ENCODE measurements around the gene PILRA.
"Not testable (repeated sequence)": the region's sequence is repeated elsewhere in the genome, so short reads cannot be mapped to it uniquely, and the experiment has no call there.

The PILRA gene

DNA sequence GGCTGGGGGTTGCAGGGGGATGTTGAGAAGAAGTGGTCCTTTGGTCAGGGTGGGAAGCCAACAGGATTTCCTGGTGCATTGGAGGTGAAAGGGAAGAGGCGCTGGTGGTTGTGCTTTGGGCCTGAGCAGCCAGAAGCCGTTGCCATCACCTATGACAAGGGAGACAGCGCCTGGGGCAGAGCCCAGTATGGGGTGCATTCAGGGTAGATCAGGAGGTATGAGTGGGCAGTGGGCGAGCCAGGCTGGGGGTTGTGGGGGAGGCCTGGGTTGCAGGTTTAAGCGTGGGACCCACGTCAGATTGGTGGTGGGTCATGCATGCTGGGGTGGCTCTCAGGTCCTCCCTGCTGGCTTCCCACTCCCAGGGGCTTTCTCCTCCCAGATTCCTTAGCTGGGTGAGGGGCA lies 21.6 kb upstream of the PILRA start:
- no peaks in the 10 kb centered on the region for H3K9me3 ChIP-seq (ENCODE audit: control extremely low read depth in 1 of 5, control insufficient read depth in 4 of 5, insufficient read depth in 2 of 5, low read depth in 1 of 5, low read length in 4 of 5)
- 91% methylated on average over 6 of the region's 6 CpGs for WGBS (ENCODE audit: insufficient coverage)
- POLR2A ChIA-PET: no interaction called here
- H3K4me1 ChIP-seq (ENCODE audit: control extremely low read depth in 1 of 4, control insufficient read depth in 4 of 4, insufficient read depth in 4 of 4, low read length in 3 of 4): peaks cover 0 to 5% (median 0%) of the 10 kb centered on the region in 4 experiments
- CTCF ChIA-PET: no interaction called here
- peak overlapping the region in 1 of 2 experiments; percentile 29 for H3K27ac ChIP-seq (ENCODE audit: insufficient read depth in 1 of 2, low read depth in 1 of 2, low read length in 2 of 2, poor library complexity in 1 of 2, severe bottlenecking in 2 of 2)
- no peak for DNase-seq
- no peak overlapping the region for H3K4me3 ChIP-seq (ENCODE audit: control insufficient read depth in 1 of 7, extremely low read depth in 1 of 7, insufficient read depth in 4 of 7, low read depth in 2 of 7, low read length in 6 of 7)
- H3K36me3 ChIP-seq (ENCODE audit: control insufficient read depth in 4 of 4, insufficient read depth in 4 of 4, low read length in 3 of 4): peaks cover 17 to 86% (median 68%) of the 10 kb centered on the region in 4 experiments
- no peaks in the 10 kb centered on the region for H3K27me3 ChIP-seq (replicated peaks in 2 of 5; ENCODE audit: control insufficient read depth in 4 of 5, insufficient read depth in 5 of 5, low read length in 4 of 5)

DNA sequence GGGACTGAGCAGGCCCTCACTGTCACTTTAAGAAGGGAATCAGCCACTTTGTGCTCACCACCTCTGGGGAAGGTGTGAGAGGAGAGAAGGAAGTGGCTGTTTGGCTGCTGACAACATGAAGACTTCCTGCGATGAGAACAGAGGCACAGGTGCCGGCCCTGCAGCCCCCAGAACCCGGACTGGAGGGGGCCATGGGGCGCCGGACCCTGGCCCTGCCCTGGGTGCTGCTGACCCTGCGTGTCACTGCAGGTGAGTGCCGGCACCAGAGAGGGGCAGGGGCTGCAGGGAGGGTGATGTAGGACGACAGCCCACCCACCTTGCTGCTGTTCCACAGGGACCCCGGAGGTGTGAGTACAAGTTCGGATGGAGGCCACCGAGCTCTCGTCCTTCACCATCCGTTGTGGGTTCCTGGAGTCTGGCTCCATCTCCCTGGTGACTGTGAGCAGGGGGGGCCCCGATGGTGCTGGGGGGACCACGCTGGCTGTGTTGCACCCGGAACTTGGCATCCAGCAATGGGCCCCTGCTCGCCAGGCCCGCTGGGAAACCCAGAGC lies 21.0 kb upstream of the PILRA start:
- WGBS (ENCODE audit: insufficient coverage): 100% methylated on average over 7 of the region's 18 CpGs
- H3K4me3 ChIP-seq (ENCODE audit: control insufficient read depth in 1 of 7, extremely low read depth in 1 of 7, insufficient read depth in 4 of 7, low read depth in 2 of 7, low read length in 6 of 7); H3K9me3 ChIP-seq (ENCODE audit: control extremely low read depth in 1 of 5, control insufficient read depth in 4 of 5, insufficient read depth in 2 of 5, low read depth in 1 of 5, low read length in 4 of 5); DNase-seq; H3K4me1 ChIP-seq (ENCODE audit: control extremely low read depth in 1 of 4, control insufficient read depth in 4 of 4, insufficient read depth in 4 of 4, low read length in 3 of 4); CTCF ChIA-PET; POLR2A ChIA-PET; H3K27me3 ChIP-seq (replicated peaks in 2 of 5; ENCODE audit: control insufficient read depth in 4 of 5, insufficient read depth in 5 of 5, low read length in 4 of 5); H3K27ac ChIP-seq (ENCODE audit: insufficient read depth in 1 of 2, low read depth in 1 of 2, low read length in 2 of 2, poor library complexity in 1 of 2, severe bottlenecking in 2 of 2): not testable (repeated sequence)
- peaks cover 20 to 85% (median 67%) of the 10 kb centered on the region in 4 experiments for H3K36me3 ChIP-seq (ENCODE audit: control insufficient read depth in 4 of 4, insufficient read depth in 4 of 4, low read length in 3 of 4)

DNA sequence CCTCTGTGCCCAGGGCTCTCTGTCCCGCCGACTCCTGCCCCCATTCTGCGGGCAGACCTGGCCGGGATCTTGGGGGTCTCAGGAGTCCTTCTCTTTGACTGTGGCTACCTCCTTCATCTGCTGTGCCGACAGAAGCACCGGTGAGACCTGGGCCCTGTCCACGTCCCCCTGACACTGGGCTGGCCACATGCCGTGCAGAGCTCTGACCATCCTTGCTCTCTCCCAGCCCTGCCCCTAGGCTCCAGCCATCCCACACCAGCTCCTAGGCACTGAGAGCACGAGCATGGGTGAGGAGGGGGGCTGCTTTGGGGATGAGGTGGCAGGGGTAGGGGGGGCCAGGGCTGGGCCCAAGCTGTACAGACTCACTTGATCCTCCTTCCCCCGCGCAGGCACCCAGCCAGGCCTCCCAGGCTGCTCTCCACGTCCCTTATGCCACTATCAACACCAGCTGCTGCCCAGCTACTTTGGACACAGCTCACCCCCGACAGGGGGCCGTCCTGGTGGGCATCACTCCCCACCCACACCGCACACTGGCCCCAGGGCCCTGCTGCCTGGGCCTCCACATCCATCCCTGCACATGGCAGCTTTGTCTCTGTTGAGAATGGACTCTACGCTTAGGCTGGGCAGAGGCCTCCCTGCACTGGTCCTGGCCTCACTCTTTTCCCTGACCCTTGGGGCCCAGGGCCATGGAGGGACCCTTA lies 20.2 kb upstream of the PILRA start:
- Histone ChIP-seq H3K36me3 (ENCODE audit: control insufficient read depth in 4 of 4, insufficient read depth in 4 of 4, low read length in 3 of 4) (peaks cover 12 to 85% (median 65%) of the 10 kb centered on the region in 4 experiments), H3K9me3 (ENCODE audit: control extremely low read depth in 1 of 5, control insufficient read depth in 4 of 5, insufficient read depth in 2 of 5, low read depth in 1 of 5, low read length in 4 of 5) (no peaks in the 10 kb centered on the region), H3K4me3 (ENCODE audit: control insufficient read depth in 1 of 7, extremely low read depth in 1 of 7, insufficient read depth in 4 of 7, low read depth in 2 of 7, low read length in 6 of 7) (no peak overlapping the region), H3K27ac (ENCODE audit: insufficient read depth in 1 of 2, low read depth in 1 of 2, low read length in 2 of 2, poor library complexity in 1 of 2, severe bottlenecking in 2 of 2) (peak overlapping the region in 1 of 2 experiments; percentile 1), H3K4me1 (ENCODE audit: control extremely low read depth in 1 of 4, control insufficient read depth in 4 of 4, insufficient read depth in 4 of 4, low read length in 3 of 4) (peaks cover 0 to 5% (median 0%) of the 10 kb centered on the region in 4 experiments), H3K27me3 (replicated peaks in 2 of 5; ENCODE audit: control insufficient read depth in 4 of 5, insufficient read depth in 5 of 5, low read length in 4 of 5) (no peaks in the 10 kb centered on the region)
- CTCF ChIA-PET: no interaction called here
- WGBS (ENCODE audit: insufficient coverage): 99% methylated on average over 8 of the region's 16 CpGs
- POLR2A ChIA-PET: no interaction called here
- DNase-seq: no peak

DNA sequence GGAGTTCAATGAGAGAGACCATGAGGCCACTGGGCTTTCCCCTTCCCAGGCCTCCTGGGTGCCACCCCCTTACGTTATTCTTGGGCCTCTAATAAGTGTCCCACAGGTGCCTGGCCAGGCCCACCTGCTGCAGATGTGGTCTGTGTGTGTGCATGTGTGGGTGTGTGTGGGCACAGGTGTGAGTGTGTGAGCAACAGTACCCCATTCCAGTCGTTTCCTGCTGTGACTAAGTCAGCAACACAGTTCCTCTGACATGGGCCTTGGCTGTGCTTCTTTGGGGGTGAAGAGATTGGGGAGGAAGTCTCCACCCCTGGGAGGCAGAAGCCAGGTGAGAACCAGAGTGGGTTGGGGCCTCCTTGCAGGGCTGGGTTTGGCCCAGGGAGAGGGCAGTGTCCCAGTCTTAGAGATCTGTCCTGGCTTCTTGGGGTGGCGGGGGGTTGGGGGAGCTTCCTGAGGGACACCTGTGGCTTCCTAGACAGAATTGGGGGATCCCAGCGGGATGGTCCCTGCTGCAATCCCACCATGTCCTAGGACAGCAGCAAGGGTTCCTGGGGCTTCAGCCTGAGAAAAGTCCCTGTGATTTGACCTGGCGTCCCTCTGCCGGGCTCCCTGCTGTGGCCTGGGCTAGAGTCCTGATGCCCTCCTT lies 19.5 kb upstream of the PILRA start:
- WGBS (ENCODE audit: insufficient coverage): 95% methylated on average over 6 of the region's 6 CpGs
- ChIA-PET POLR2A (interaction anchor here (0.6 kb wide), 1 partner anchor 9 kb away, joined by 6 read pairs; no protein-coding TSS in a partner anchor), CTCF (interaction anchor here (0.9 kb wide), 1 partner anchor 9 kb away, joined by 3 read pairs; no protein-coding TSS in a partner anchor)
- DNase-seq: no peak
- peak overlapping the region in 1 of 2 experiments; percentile 30 for H3K27ac ChIP-seq (ENCODE audit: insufficient read depth in 1 of 2, low read depth in 1 of 2, low read length in 2 of 2, poor library complexity in 1 of 2, severe bottlenecking in 2 of 2)
- peaks cover 0 to 5% (median 0%) of the 10 kb centered on the region in 4 experiments for H3K4me1 ChIP-seq (ENCODE audit: control extremely low read depth in 1 of 4, control insufficient read depth in 4 of 4, insufficient read depth in 4 of 4, low read length in 3 of 4)
- H3K36me3 ChIP-seq (ENCODE audit: control insufficient read depth in 4 of 4, insufficient read depth in 4 of 4, low read length in 3 of 4): peaks cover 12 to 88% (median 68%) of the 10 kb centered on the region in 4 experiments
- H3K9me3 ChIP-seq (ENCODE audit: control extremely low read depth in 1 of 5, control insufficient read depth in 4 of 5, insufficient read depth in 2 of 5, low read depth in 1 of 5, low read length in 4 of 5): no peaks in the 10 kb centered on the region
- H3K4me3 ChIP-seq (ENCODE audit: control insufficient read depth in 1 of 7, extremely low read depth in 1 of 7, insufficient read depth in 4 of 7, low read depth in 2 of 7, low read length in 6 of 7): no peak overlapping the region
- H3K27me3 ChIP-seq (replicated peaks in 2 of 5; ENCODE audit: control insufficient read depth in 4 of 5, insufficient read depth in 5 of 5, low read length in 4 of 5): no peaks in the 10 kb centered on the region

DNA sequence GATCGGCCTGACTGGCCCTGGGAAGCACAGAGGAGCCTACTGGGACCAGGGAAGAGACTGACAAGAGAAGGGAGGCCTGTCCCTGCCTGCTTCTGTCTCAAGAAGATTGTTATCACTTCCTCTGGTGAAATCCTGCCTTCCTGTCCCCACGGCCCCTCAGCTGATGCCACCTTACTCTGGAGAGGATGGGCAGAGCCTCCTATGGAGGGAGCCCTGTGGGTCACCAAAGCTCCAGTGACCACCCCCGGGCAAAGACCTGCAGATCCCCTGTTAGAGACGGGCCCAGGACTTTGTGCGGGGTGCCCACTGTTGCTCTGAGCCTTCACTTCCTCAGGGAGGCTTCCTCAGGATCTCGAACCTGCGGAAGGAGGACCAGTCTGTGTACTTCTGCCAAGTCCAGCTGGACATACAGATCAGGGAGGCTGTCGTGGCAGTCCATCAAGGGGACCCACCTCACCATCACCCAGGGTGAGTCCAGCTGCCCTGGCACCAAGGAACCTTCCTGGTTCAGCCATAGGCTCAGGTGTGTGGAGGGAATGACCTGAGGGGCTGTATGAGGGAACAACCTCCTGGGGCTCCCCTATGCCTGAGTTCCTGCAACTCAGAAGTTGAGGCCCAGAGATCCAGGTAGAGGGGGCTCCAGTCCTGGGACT lies 16.7 kb upstream of the PILRA start:
- Histone ChIP-seq H3K36me3 (ENCODE audit: control insufficient read depth in 4 of 4, insufficient read depth in 4 of 4, low read length in 3 of 4) (peaks cover 17 to 88% (median 70%) of the 10 kb centered on the region in 4 experiments), H3K27me3 (replicated peaks in 2 of 5; ENCODE audit: control insufficient read depth in 4 of 5, insufficient read depth in 5 of 5, low read length in 4 of 5) (no peaks in the 10 kb centered on the region), H3K4me1 (ENCODE audit: control extremely low read depth in 1 of 4, control insufficient read depth in 4 of 4, insufficient read depth in 4 of 4, low read length in 3 of 4) (peaks cover 0 to 5% (median 0%) of the 10 kb centered on the region in 4 experiments), H3K9me3 (ENCODE audit: control extremely low read depth in 1 of 5, control insufficient read depth in 4 of 5, insufficient read depth in 2 of 5, low read depth in 1 of 5, low read length in 4 of 5) (no peaks in the 10 kb centered on the region), H3K27ac (ENCODE audit: insufficient read depth in 1 of 2, low read depth in 1 of 2, low read length in 2 of 2, poor library complexity in 1 of 2, severe bottlenecking in 2 of 2) (peak overlapping the region in 1 of 2 experiments; percentile 31), H3K4me3 (ENCODE audit: control insufficient read depth in 1 of 7, extremely low read depth in 1 of 7, insufficient read depth in 4 of 7, low read depth in 2 of 7, low read length in 6 of 7) (no peak overlapping the region)
- no peak for DNase-seq
- ChIA-PET POLR2A (interaction anchor here (0.6 kb wide), 1 partner anchor 73 kb away, joined by 6 read pairs; the partner anchor contains the start of gene MEPCE), CTCF (interaction anchor here (0.8 to 1.3 kb wide), 5 partner anchors 9 to 39 kb away, joined by 3 to 4 read pairs (median 3); no protein-coding TSS in a partner anchor)
- 87% methylated on average over 7 of the region's 8 CpGs for WGBS (ENCODE audit: insufficient coverage)

DNA sequence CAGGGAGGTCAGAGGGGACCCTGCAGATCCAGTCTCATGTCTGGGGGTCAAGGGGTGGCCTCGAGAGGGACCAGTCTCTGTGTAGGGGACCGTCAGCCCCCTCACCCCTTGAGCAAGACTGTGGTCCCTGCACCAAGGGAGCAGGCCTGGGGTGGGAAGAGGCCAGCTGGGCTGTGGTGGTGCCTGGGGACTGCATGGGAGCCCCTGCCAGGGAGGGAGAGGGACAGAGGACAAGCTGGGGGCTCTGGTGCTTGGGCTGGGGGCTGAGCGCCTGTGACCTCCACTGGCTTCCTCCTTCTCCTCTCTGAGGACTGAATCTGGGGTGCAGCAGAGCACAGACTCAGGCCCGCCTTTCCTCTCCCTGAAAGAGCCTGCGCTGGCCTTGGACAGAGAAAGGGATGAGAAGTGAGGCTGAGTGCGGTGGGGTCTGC lies 16.1 kb upstream of the PILRA start:
- Histone ChIP-seq H3K27ac (ENCODE audit: insufficient read depth in 1 of 2, low read depth in 1 of 2, low read length in 2 of 2, poor library complexity in 1 of 2, severe bottlenecking in 2 of 2) (peak overlapping the region in 1 of 2 experiments; percentile 31), H3K36me3 (ENCODE audit: control insufficient read depth in 4 of 4, insufficient read depth in 4 of 4, low read length in 3 of 4) (peaks cover 21 to 91% (median 73%) of the 10 kb centered on the region in 4 experiments)
- CTCF ChIA-PET: interaction anchor here (1.0 to 1.3 kb wide), 3 partner anchors 12 to 39 kb away, joined by 3 to 4 read pairs (median 3); no protein-coding TSS in a partner anchor

More for the DNA sequence above, 16.1 kb upstream of the PILRA start:
- no peak for DNase-seq
- H3K9me3 ChIP-seq (ENCODE audit: control extremely low read depth in 1 of 5, control insufficient read depth in 4 of 5, insufficient read depth in 2 of 5, low read depth in 1 of 5, low read length in 4 of 5): no peaks in the 10 kb centered on the region
- peaks cover 0 to 5% (median 0%) of the 10 kb centered on the region in 4 experiments for H3K4me1 ChIP-seq (ENCODE audit: control extremely low read depth in 1 of 4, control insufficient read depth in 4 of 4, insufficient read depth in 4 of 4, low read length in 3 of 4)
- WGBS (ENCODE audit: insufficient coverage): 90% methylated on average over 2 of the region's 6 CpGs
- H3K4me3 ChIP-seq (ENCODE audit: control insufficient read depth in 1 of 7, extremely low read depth in 1 of 7, insufficient read depth in 4 of 7, low read depth in 2 of 7, low read length in 6 of 7): no peak overlapping the region
- POLR2A ChIA-PET: no interaction called here
- no peaks in the 10 kb centered on the region for H3K27me3 ChIP-seq (replicated peaks in 2 of 5; ENCODE audit: control insufficient read depth in 4 of 5, insufficient read depth in 5 of 5, low read length in 4 of 5)
